Gastrocnemius medialis (tissue), 4 donors: Measurements from ENCODE around the gene BANK1.

Source experiments
- CTCF ChIP-seq, 5 experiments: fragments of 450-650 bp in 3 of 5; fragments of 200-600 bp in 2 of 5; sonication (generic) in 2 of 5; IDR thresholded peaks in 4 of 5; conservative IDR thresholded peaks in 1 of 5; 1 replicate in 4 of 5; 2 replicates in 1 of 5; pipeline ENCODE4 v1.5.1; 2016 to 2019; ENCODE audit warnings: antibody characterized with exemption in 5 of 5, mild to moderate bottlenecking in 3 of 5, moderate library complexity in 3 of 5
- POLR2A ChIP-seq, 2 donors: fragments of 450-650 bp; IDR thresholded peaks; one replicate each; pipeline ENCODE4 v1.6.1; 2017; ENCODE audit warnings: antibody characterized with exemption in 2 of 2, mild to moderate bottlenecking in 2 of 2, moderate library complexity in 2 of 2

GRCh38 chr4:102061133-102061532 lies 270.6 kb downstream of the BANK1 start:
- no peak for TF ChIP-seq CTCF (IDR thresholded peaks at IDR 0.05 in 4 of 5, conservative IDR thresholded peaks at IDR 0.05 in 1 of 5)
- no peak for TF ChIP-seq POLR2A (IDR thresholded peaks at IDR 0.05)
